DMS 273 (cell line): ENCODE results near the gene RAP1GDS1.
"Not testable (repeated sequence)": the region's sequence is repeated elsewhere in the genome, so short reads cannot be mapped to it uniquely, and the experiment has no call there.

ENCODE experiments used
- DNase-seq: peaks from one replicate; lab custom pipeline; 2025; ENCODE audit not compliant: unreplicated experiment; lab: John Stamatoyannopoulos, UW

The RAP1GDS1 gene

GRCh38 chr4:98476891-98477290 is 215.7 kb downstream of the RAP1GDS1 start:
- DNase-seq, result no peak

- not testable (repeated sequence) for DNase-seq
Measured at GRCh38 chr4:98479590-98479989, 218.4 kb downstream of the RAP1GDS1 start.

- DNase-seq, result no peak
Measured at GRCh38 chr4:98480535-98480934, 219.4 kb downstream of the RAP1GDS1 start.

- peak; percentile 18 for DNase-seq
Measured at GRCh38 chr4:98481167-98481566, 220.0 kb downstream of the RAP1GDS1 start.

GRCh38 chr4:98482503-98482846 is 221.3 kb downstream of the RAP1GDS1 start:
- DNase-seq, result no peak

GRCh38 chr4:98482847-98483806 is 221.9 kb downstream of the RAP1GDS1 start:
- DNase-seq, result no peak

- DNase-seq, result no peak
Measured at GRCh38 chr4:98484031-98484430, 222.8 kb downstream of the RAP1GDS1 start.

- no peak for DNase-seq
Measured at GRCh38 chr4:98485816-98486345, 224.7 kb downstream of the RAP1GDS1 start.

- DNase-seq, result no peak
Measured at GRCh38 chr4:98490251-98490650, 229.1 kb downstream of the RAP1GDS1 start.

- DNase-seq, result no peak
Measured at GRCh38 chr4:98491899-98492559, 230.8 kb downstream of the RAP1GDS1 start.

GRCh38 chr4:98493296-98493695 is 232.1 kb downstream of the RAP1GDS1 start:
- DNase-seq, result no peak
